G401.6 (cell line): ENCODE measurements around the gene YOD1.
"Not testable (repeated sequence)": the region's sequence is repeated elsewhere in the genome, so short reads cannot be mapped to it uniquely, and the experiment has no call there.

Source experiments
- FAIRE-seq: peaks from 2 replicates; lab custom pipeline; 2012; peaks lifted over from hg19 to GRCh38; lab: Jason Lieb, UNC

Gene YOD1

DNA sequence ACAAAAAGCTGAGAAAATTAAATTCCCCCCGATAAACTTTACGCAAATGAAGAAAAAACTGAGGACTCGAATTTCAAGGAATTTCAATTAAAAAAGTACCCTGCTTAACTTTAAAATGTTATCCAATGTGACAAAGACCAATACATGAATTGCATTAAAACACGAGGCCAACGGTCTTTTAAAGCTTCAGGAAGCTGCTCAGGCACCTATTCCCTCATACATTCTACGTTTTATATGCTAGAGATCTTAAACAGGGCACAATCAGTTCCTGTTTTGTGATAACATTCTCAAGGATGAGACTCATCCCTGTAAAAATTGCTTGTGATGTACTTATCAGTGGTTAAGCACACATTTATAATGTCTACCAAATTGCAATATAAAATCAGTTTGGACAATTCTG lies 3.0 kb downstream of the YOD1 start:
- no peak for FAIRE-seq

GRCh38 chr1:207047505-207047904 lies 3.5 kb downstream of the YOD1 start:
- no peak for FAIRE-seq

- FAIRE-seq: no peak
These were observed 5.6 kb downstream of the YOD1 start for GRCh38 chr1:207045453-207045852.

DNA sequence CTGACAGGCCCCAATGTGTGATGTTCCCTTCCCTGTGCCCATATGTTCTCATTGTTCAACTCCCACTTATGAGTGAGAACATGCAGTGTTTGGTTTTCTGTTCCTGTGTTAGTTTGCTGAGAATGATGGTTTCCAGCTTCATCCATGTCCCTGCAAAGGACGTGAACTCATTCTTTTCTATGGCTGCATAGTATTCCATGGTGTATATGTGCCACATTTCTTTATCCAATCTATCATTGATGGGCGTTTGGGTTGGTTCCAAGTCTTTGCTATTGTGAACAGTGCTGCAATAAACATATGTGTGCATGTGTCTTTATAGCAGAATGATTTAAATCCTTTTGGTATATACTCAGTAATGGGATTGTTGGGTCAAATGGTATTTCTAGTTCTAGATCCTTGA lies 9.6 kb downstream of the YOD1 start:
- FAIRE-seq: not testable (repeated sequence)

DNA sequence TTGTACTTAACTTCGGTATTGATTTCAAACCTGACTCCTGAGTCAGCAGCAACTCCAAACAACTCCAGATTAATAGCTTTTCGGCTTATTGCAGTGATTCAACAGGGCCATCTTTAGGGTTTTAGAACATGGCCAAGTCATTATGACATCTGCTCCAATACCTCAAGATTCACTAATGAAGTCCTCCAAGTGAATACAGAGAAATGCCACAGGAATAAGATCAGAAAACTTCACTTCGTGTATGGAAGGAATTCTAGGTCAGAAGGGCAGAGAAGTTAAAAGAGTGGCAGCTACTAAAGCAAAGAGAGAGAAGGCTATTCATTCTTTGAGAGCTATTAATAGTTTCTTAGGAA lies 10.9 kb downstream of the YOD1 start:
- no peak for FAIRE-seq

DNA sequence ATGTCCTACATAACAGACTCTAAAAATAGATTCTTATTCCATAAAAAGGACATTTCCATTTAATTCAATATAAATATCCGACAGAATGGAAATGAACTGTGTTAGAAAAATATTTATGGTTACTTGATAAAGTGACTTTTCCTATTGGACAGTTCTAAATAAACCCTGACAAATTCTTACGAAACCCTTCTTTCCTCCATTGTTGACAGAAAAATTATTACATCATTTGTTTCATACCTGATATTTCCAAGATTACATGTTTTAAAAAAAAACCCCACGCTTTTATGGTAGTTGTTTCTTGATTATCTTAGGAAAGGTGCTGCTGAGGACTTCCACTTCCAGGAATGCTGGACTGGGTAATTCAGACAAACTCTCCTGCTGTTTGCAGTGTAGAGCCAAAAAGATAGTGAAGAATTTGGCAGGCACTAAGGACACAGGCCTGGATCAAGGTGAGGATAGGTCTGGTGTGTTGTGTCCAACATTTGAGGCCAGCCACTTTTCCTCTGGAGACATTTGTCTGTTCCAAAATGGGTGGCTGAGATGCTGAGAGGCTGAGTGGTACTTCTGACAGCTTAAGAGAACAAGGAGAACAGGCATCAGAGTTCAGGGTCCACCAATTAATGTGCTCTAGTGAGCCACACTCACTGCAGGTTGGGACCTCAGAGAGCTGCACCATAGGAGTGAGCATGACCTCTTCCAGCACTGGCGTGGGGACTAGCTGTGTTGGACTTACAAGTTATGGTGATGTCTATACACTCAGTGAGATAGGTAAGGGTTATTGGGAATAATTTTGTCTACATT lies 11.4 kb downstream of the YOD1 start:
- FAIRE-seq: no peak

GRCh38 chr1:207036865-207037264 lies 14.1 kb downstream of the YOD1 start:
- no peak for FAIRE-seq

DNA sequence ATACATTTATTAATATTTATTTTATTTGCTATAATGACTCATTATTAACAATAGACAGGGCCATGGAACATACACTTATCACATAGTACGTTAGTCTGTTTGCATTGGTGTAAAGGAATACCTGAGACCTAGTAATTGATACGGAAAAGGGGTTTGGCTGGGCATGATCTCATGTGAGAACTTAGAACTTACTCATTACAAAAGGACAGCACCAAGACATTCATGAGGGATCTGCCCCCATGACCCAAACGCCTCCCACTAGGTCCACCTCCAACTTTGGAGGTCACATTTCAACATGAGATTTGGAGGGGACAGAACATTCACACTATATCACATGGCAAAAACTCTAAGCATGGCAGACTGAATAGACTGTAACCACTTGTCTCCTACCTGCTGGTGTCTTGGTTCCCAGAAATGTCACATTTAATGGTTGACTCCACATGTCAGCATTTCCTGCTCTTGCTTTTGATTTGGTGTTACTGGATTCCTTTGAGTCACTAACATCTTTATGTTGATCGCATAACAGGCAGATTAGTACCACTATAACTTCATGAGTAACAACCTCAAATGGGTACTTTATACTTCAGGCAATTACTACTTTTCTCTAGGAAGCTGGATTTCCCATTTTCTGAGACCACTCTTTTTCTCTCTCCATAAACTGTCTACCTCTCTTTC lies 15.0 kb downstream of the YOD1 start:
- no peak for FAIRE-seq

- FAIRE-seq: no peak
These were observed 16.0 kb downstream of the YOD1 start for GRCh38 chr1:207034998-207035397.

GRCh38 chr1:207034208-207034607 lies 16.8 kb downstream of the YOD1 start:
- FAIRE-seq: no peak

DNA sequence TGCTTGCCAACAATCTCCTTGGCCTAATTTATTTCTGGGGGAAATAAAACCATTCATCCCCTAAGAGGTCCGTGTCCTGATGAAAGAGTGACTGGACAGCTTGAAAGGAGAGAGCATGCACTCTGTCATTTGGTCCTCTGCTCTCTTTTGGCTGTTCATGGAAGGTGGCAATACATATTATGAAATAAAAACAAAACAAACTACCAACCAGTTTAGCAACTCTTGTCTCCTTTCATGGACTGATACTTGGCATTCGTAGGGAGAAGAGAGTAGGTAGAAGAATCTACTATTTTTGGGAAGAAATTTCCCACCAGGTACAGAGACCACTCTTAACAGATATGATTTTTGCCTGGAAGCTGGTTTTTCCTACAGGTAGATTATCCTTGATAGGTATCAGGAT lies 17.7 kb downstream of the YOD1 start:
- no peak for FAIRE-seq

DNA sequence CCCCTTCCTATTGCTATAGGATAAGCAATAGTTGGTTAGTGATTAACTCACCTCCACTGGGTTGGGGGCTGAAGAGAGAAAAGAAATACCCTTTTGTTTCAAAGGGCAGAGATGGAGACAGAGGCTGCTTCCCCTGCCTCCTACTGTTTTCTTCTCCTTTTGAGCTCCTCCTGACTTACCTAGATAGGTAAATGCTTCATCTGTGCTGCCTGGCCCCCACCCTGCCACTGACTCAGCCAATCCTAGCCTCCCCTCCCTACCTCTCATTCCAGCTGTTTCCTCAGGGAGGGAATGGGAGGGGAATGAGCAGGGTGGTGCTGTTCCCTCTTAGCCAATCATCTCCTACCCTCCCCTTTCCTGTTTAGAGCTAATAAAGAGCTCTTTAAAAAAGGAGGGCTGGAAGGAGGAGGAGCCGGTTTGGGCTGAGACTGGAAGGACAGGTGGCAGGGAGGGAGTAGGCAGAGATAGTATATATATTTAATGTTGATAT lies 18.4 kb downstream of the YOD1 start, which contains the start of gene C1orf116:
TSS of gene C1orf116 (minus strand) at position 229 of the 490 bp plus-strand sequence. CDS start 5,158 bp downstream, outside the sequence.
- FAIRE-seq: no peak

GRCh38 chr1:207031632-207032264 lies 19.3 kb downstream of the YOD1 start:
- no peak for FAIRE-seq

DNA sequence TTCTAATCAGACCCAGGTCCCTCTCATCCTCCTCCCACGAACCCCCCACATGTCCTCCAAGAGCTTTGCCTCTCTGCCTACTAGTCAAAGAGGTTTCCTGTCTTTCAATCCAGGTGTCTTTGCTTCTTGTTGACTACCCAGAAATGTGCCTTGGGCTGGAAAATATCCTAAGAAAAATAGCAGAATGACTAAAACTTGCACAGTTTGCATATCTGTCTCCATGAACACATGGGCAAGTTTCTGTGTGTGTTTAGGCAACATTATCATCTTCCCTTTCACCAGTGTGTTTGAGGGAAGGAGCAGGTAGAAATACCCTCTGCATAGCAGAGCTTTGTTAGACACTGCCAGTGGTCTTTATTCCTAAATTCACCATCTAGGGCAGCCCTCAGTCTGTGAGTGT lies 20.0 kb downstream of the YOD1 start:
- FAIRE-seq: no peak

DNA sequence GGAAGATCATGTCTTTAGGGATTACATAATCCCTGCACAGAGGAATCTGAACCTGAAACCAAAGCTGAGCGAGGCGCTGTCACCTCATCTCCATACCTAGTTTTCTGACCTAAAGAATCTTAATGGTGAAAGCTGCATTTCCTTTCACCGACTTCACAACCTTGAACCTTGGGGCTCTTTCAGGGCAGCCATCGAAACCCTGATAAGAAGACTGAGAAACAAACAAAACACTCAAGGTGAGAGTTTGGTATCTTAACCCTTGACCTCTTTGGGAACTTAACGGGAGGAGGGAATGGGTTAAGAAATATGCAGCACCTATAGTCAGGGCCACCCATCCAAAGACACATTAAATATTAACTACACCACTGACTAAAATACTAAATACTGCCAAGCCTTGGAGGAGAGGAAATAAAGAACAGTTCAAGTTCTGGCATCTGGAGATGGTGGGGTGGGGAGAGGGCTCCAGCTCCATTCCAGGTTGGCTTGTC lies 20.4 kb downstream of the YOD1 start:
- FAIRE-seq: no peak

DNA sequence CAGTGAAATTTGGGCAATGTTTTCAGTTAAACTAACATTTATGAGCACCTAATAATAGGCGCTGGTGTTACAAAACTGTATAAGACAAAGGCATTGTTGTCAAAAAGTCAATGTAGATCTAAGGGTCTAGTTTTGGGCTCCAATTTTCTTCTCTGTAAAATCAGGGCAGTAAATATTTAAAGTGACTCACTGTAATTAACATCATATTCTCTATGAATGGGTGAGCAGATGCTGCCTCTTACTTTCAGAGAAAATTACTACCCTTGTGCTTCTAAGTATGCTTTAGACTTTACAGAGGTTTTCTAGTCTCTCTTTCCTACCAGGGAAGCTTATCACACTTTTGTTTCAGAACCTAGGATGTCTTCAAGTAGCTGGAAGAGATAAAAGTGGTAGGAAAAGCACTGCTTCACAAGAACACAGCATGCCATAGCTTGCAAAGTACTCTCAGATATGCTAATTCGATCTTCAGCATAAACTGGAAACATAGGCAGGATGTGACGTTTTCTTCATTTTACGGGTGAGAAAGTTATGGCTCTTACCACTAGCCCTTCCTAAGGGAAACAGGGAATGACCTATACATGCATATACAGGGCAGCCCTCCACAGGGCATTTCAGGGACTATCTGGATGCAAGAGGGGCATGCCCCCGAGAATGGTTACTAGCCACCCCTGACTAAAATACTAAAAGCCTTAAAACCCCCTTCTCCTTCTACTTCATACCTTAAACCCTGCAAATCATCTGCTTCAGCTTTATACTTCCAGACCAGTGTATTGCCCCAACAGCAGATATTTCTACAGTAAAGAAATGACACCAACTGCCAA lies 21.1 kb downstream of the YOD1 start:
- FAIRE-seq: no peak

- no peak for FAIRE-seq
These were observed 21.9 kb downstream of the YOD1 start for GRCh38 chr1:207028884-207029650.

DNA sequence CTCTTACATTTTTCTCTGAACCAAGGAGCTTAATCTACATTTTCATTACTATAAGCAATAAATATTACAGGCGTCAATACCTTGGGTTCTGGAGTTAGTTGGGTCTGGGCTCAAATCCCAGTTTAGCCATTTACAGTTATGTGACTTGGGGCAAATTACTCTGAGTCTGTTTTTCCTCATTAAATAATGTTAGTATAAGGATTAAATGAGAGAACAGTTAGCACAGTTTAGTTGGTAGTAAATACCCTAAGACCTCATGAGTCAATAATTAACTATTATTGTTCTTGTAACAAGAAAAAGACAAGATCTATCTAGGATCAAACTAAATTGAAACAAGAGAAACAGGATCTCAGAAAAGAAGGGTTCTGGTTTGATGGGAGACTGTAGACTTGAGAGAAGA lies 23.1 kb downstream of the YOD1 start:
- FAIRE-seq: no peak

DNA sequence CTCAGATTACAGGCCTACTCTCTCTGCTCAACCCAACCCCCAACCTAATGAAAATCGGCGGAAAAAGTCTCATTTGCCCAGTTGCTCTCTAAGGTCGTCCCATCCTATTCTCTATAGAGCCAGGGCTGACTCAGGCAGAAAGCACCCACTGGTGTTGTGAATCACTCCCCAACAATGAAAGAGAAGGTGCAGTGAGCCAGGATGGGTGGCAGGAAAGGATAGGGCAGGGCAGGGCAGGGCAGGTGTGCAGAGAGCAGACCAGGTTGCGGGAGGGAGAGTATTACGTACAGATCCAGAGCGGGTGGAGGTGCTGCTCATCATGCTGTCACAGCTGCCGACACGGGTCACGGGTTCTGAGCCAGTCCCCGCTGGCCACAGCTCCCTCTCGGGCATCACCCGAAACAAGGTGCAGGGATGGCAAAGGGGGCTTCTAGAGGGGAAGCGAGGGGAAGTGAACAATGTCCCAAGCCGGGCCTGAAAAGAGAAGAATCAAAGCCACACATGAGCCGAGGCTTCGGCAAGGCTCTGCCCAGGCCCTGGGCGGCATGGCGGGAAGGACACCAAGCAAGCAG lies 23.7 kb downstream of the YOD1 start:
- no peak for FAIRE-seq

DNA sequence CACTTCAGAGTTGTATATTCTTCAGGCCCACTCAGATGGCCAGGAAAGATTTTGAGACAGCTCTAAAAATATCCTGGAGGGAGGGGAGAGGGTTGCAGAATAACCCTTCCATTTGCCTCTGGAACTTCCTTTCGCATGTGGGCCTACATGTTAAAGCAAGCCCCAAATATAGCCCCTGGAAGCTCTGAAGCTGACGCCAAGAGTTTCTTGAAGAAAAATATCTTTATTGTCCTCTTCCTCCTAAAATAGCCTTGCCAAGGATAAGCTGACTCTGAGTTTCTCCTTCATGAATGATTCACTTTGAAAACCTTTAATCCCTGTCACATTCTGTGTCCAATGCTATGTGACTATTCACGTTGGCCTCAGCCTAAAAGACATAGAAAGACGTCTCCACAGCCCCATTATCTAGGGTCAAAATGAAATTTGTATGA lies 24.9 kb downstream of the YOD1 start:
- no peak for FAIRE-seq
